NAMALWA (cell line): ENCODE results near the gene TCEANC2.
"Not testable (repeated sequence)": the region's sequence is repeated elsewhere in the genome, so short reads cannot be mapped to it uniquely, and the experiment has no call there.

Experiments used
- DNase-seq: peaks from one replicate; pipeline ENCODE4 v3.0.0-alpha.2; 2015; ENCODE audit warnings: low spot score

Gene TCEANC2

GRCh38 chr1:54088385-54088784 is 35.0 kb downstream of the TCEANC2 start:
- no peak for DNase-seq

- DNase-seq: no peak
These were observed 38.3 kb downstream of the TCEANC2 start for GRCh38 chr1:54091666-54092065.

- no peak for DNase-seq
These were observed 40.8 kb downstream of the TCEANC2 start for GRCh38 chr1:54094001-54094729.

- not testable (repeated sequence) for DNase-seq
These were observed 41.3 kb downstream of the TCEANC2 start for GRCh38 chr1:54094730-54095105.

GRCh38 chr1:54095546-54096226 is 42.3 kb downstream of the TCEANC2 start:
- DNase-seq: no peak

GRCh38 chr1:54096227-54096876 is 42.9 kb downstream of the TCEANC2 start:
- no peak for DNase-seq

GRCh38 chr1:54096877-54097240 is 43.5 kb downstream of the TCEANC2 start:
- DNase-seq: no peak

GRCh38 chr1:54099061-54099610 is 45.7 kb downstream of the TCEANC2 start:
- no peak for DNase-seq

- no peak for DNase-seq
These were observed 47.1 kb downstream of the TCEANC2 start for GRCh38 chr1:54100500-54100899.

GRCh38 chr1:54103414-54103813 is 50.0 kb downstream of the TCEANC2 start:
- DNase-seq: no peak

- not testable (repeated sequence) for DNase-seq
These were observed 51.2 kb downstream of the TCEANC2 start for GRCh38 chr1:54104613-54105012.

GRCh38 chr1:54105080-54105479 is 51.7 kb downstream of the TCEANC2 start:
- DNase-seq: no peak

GRCh38 chr1:54105736-54106269 is 52.4 kb downstream of the TCEANC2 start:
- no peak for DNase-seq

- DNase-seq: no peak
These were observed 53.7 kb downstream of the TCEANC2 start for GRCh38 chr1:54107131-54107530.

- DNase-seq: no peak
These were observed 54.7 kb downstream of the TCEANC2 start for GRCh38 chr1:54108156-54108555.

- no peak for DNase-seq
These were observed 56.0 kb downstream of the TCEANC2 start for GRCh38 chr1:54109129-54110090.

- DNase-seq: no peak
These were observed 57.6 kb downstream of the TCEANC2 start for GRCh38 chr1:54110996-54111395.

GRCh38 chr1:54111624-54112023 is 58.2 kb downstream of the TCEANC2 start:
- DNase-seq: no peak

- DNase-seq: no peak
These were observed 58.6 kb downstream of the TCEANC2 start for GRCh38 chr1:54112027-54112426.

GRCh38 chr1:54112705-54113368 is 59.4 kb downstream of the TCEANC2 start:
- DNase-seq: no peak

- no peak for DNase-seq
These were observed 60.6 kb downstream of the TCEANC2 start for GRCh38 chr1:54114001-54114400.
